NCI-H146 treated with DMSO at 0.1 percent for 48 hours (cell line): ENCODE measurements around the gene KCTD1.

ENCODE experiments used
- DNase-seq: peaks from one replicate; lab custom pipeline; 2025; ENCODE audit not compliant: unreplicated experiment; lab: John Stamatoyannopoulos, UW

KCTD1 gene

DNA sequence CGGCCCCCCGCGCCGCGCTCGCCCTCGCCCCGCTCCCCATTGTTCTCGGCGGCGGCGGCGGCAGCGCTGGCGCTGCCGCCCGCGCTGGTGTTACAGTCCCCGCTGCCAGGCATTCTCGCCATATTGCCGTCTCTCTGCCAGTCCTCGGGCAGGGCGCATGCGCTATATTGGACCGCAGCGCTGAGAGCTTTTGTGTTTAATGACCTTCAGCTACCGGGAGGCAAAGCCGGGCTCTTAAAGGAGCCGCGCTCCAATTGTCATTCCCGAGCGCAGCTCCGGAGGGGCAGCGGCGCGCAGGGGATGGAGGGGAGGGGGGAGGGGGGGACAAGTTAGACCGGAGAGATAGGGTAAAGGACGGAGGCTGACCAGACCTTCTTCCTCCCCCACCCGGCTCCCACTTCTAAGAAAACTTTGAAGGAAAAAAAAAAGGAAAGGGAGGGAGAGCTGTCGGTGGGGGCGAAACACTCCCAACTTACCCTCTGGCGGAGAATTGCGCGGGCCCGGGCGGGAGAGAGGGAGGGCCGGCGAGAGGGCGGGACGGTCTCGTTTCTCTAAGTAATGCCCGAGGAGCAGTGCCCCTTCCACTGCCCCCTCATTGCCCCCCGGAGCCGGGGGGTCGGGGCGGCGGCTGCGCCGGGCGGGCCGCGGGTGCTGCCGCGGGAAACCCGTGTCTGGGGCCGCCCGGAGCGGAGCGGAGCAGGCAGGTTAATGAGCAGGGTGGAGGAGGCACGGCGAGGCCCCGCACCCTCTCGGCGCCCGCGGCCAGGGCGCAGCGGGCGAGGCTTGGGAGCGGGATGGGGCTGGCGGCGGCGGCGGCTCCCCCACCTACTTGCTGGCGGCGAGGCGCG is at the start of gene KCTD1:
Gene KCTD1 (minus strand): TSS at position 139 of the 848 bp plus-strand sequence. CDS start 17 bp downstream, at position 122.
- peak; percentile 53 for DNase-seq

DNA sequence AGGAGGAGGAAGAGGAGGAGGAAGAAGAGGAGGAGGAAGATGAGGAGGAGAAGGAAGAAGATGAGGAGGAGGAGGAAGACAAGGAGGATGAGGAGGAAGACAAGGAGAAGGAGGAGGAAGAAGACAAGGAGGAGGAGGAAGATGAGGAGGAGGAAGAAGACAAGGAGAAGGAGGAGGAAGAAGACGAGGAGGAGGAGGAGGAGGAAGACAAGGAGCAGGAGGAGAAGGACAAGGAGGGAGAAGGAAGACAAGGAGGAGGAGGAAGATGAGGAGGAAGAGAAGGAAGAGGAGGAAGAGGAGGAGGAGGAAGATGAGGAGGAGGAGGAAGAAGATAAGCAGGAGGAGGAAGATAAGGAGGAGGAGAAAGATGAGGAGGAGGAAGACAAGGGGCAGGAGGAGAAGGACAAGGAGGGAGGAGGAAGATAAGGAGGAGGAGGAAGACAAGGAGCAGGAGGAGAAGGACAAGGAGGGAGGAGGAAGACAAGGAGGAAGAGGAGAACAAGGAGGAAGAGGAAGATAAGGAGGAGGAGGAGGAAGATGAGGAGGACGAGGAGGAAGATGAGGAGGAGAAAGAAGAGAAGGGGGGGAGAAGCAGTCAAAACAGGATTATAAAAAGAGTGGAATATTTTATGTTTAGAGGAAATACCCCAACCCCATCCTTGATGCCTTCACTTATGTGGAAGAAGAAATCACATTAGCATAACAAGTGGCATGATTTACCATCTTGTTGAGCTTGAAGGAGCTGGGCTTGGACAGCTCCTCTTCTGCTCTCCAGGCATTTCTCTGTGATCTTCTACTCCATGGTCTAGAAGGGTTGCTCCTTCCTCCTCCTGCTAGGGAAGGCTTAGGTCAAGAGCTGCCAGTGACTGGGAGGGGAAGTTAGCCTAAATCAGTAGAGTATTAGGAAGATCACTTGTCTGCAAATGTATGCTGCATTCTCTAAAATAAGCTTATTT is 45.3 kb upstream of the KCTD1 start:
- DNase-seq: no peak

GRCh38 chr18:26584745-26585144 is 36.4 kb upstream of the KCTD1 start:
- DNase-seq: no peak

GRCh38 chr18:26579941-26580618 is 31.7 kb upstream of the KCTD1 start:
- DNase-seq: no peak

- DNase-seq: no peak
Observed at GRCh38 chr18:26575865-26576217, 27.5 kb upstream of the KCTD1 start.

DNA sequence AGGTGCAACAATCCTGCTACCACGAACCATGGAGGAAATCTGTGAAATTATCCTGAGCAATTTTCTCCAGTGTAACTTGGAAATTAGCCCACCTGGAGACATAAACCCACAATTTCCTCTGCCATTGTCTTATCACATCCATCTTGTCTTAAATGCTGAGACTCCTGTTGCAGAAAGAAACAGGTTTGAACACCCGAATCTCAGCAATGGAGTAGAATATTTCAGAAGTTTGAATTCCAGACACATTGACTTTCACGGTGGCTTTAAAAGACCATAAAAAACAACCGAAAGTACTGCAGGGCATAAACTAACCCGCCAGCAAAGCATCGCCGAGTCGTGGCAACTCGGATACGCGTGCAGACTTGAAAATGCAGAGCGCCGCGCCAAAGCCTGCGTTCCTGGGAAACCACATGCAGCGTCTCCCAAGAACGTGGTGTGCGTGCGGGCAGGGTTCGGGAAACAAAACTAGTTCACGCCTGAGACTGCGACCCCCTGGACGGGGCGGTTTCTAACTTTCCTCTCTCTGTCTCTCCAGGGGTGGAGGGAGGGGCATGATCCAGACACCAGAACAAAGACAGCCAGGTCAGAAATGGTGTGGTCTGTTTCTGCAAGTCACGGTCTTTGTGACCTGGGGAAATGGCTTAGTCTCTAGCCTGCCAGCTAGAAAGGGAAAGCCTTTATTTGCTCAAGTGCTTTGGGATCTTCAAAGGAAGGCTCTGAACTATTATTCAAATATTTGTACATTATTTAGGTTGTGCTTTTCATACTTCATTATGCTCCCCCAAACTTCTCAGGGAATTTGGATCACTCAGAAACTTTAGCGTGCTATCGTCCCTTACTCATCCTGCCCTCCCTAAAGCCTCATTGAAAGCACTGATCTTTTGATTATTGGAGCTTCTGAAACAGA is 26.9 kb upstream of the KCTD1 start:
- no peak for DNase-seq

GRCh38 chr18:26568926-26569665 is 20.7 kb upstream of the KCTD1 start:
- DNase-seq: no peak

DNA sequence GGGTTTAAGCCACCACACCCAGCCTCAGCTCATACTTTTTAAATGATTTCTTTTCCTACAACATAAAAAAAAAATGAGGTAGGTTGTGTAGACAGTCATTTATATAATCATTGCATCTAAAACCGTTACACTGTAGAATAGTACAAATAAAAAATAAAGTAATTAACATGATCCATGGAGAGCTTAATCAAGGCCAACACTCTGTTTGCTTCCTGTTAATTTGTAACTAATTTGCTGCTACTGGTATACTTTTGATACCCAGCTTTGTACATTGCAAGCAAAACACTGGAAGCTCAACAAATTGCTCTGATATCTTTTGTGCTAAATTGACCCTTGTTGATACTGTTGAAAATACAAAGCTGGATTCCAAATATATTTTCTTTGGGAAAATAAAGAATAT is 20.2 kb upstream of the KCTD1 start:
- DNase-seq: no peak

DNA sequence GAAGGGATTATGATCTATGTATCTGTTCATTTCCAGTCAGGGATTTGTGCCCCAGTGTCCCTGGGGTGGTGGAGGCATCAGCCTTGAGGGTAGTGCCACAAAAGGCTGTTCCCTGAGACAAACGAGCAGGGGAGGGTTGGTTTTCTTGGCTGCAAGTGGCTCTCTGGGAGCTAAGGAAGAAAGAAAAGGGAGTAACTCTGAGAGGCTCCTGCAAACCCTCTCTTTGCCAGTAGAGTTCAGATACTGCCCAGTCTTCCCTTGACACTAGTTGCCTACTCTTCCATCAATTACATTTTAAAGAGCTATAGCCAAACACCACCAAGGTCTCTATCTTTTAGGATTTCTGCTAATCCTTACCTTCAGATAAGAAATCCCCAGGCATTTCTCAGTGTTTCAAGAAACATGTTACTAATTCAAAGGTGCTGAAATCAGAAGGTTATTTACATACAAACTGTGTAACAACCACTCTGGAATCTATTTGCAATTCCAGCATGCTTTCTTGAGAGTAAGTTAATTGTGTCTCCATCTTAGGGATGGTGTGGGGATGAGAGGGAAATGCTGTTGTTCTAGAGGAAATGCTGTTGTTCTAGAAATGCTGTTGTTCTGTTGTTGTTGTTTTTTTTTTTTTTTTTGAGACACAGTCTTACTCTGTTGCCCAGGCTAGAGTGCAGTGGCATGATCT is 18.7 kb upstream of the KCTD1 start:
- DNase-seq: no peak

DNA sequence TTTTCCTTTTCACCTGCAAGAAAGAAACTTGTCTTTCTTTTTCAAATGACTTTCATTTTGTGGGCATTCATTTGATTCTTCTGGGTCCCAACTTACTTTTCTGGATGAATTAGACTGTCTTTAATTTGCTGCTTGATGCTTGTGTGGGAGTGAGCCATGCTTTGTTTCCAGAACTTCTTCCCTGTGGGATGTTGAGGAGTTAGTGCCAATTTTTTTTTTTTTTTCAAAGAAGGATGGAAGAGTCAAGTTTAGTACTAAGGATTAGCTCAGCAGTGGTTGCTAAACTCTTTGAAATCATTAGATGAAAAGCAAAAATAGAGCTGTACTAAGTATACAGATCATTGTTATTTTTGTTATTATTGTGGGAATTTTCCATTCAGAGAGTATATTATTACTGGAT is 17.2 kb upstream of the KCTD1 start:
- DNase-seq: no peak

- no peak for DNase-seq
Observed at GRCh38 chr18:26563024-26563423, 14.7 kb upstream of the KCTD1 start.

GRCh38 chr18:26562568-26562967 is 14.2 kb upstream of the KCTD1 start:
- DNase-seq: no peak

DNA sequence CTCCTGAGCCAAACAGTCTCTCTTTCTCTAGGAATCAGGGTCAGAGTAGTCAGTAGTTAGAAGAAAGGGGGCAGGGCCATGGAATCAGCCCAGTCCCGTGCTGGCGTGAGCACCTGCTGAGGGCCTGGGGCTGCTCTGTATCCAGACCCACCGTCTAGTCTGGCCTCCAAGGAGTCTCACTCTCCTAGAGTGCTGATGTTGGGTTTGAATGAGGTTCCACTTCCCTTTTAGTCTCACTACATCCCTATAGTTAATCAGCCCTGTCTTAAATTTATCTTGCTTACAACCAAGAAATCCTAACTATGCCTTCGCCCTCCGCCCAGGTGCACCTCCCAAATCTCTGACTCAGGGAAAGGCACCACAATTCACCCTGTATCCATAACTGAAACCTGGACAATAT is 13.4 kb upstream of the KCTD1 start:
- no peak for DNase-seq

- DNase-seq: no peak
Observed at GRCh38 chr18:26556573-26556972, 8.2 kb upstream of the KCTD1 start.

- no peak for DNase-seq
Observed at GRCh38 chr18:26555804-26556553, 7.6 kb upstream of the KCTD1 start.

- no peak for DNase-seq
Observed at GRCh38 chr18:26553943-26554342, 5.6 kb upstream of the KCTD1 start.

DNA sequence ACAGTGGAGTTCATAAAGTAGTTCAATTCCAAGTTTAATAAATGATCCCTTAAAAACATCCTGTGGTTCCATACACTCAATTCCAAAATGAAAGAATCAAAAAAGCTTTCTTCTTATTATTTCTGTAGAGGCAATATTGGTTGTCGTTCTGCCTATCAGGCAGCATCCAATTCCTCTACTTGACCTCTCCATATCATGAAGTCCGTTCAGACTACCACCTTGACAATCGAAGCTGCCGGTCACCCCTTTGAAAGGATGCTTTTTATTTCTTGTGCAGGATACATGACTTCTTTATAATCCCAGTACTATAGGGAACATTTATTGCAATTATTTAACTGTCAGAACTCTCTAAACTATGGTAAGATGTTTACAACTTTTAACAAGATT is 3.3 kb upstream of the KCTD1 start:
- no peak for DNase-seq

GRCh38 chr18:26550998-26551694 is 2.8 kb upstream of the KCTD1 start:
- DNase-seq: no peak
